CD4-positive, alpha-beta T cell treated with Interleukin-17A for 4 hours (primary cell): ENCODE measurements around the gene PYCARD.
"Not testable (repeated sequence)": the region's sequence is repeated elsewhere in the genome, so short reads cannot be mapped to it uniquely, and the experiment has no call there.

Experiments used
- DNase-seq: peaks from one replicate; pipeline ENCODE4 v3.0.0-alpha.2; 2020; ENCODE audit warnings: mixed read lengths

Gene PYCARD

GRCh38 chr16:31214708-31215286 is 12.2 kb upstream of the PYCARD start:
- DNase-seq, result peak; percentile 27

- DNase-seq, result no peak
Observed at GRCh38 chr16:31213877-31214707, 11.5 kb upstream of the PYCARD start, which contains the start of gene TRIM72. TRIM72 (plus strand) TSS chr16:31214119; CDS start chr16:31214739, 620 bp downstream.

GRCh38 chr16:31213342-31213741 is 10.8 kb upstream of the PYCARD start:
- DNase-seq, result no peak

GRCh38 chr16:31206776-31207175 is 4.2 kb upstream of the PYCARD start:
- no peak for DNase-seq

GRCh38 chr16:31204871-31205666 is 2.5 kb upstream of the PYCARD start:
- DNase-seq, result no peak

- peak; percentile 64 for DNase-seq
Observed at GRCh38 chr16:31201582-31202413, 762 bp downstream of the PYCARD start.

GRCh38 chr16:31200821-31201568 is 1.6 kb downstream of the PYCARD start:
- peak; percentile 69 for DNase-seq

GRCh38 chr16:31200111-31200510 is 2.4 kb downstream of the PYCARD start:
- not testable (repeated sequence) for DNase-seq

- DNase-seq, result no peak
Observed at GRCh38 chr16:31199430-31200041, 3.0 kb downstream of the PYCARD start.

GRCh38 chr16:31198207-31198882 is 4.2 kb downstream of the PYCARD start:
- no peak for DNase-seq

GRCh38 chr16:31196324-31197088 is 6.1 kb downstream of the PYCARD start:
- DNase-seq, result no peak

GRCh38 chr16:31195861-31196260 is 6.7 kb downstream of the PYCARD start:
- DNase-seq, result not testable (repeated sequence)

GRCh38 chr16:31194898-31195297 is 7.7 kb downstream of the PYCARD start:
- no peak for DNase-seq

GRCh38 chr16:31193874-31194273 is 8.7 kb downstream of the PYCARD start:
- DNase-seq, result no peak

- no peak for DNase-seq
Observed at GRCh38 chr16:31192856-31193642, 9.5 kb downstream of the PYCARD start.

GRCh38 chr16:31191697-31192428 is 10.7 kb downstream of the PYCARD start:
- no peak for DNase-seq

GRCh38 chr16:31190818-31191444 is 11.6 kb downstream of the PYCARD start:
- DNase-seq, result no peak

GRCh38 chr16:31190061-31190460 is 12.5 kb downstream of the PYCARD start:
- no peak for DNase-seq
